Upper lobe of left lung (tissue), 4 donors: ENCODE results near the gene PRR22.

Experiments used
- EP300 ChIP-seq, 4 donors: sonication (generic); formaldehyde crosslinking; IDR thresholded peaks; one replicate each; pipeline ENCODE4 v1.5.1; 2017; ENCODE audit warnings: antibody characterized with exemption in 4 of 4, control low read depth in 2 of 4
- POLR2A ChIP-seq, 4 donors: fragments of 450-650 bp; IDR thresholded peaks; one replicate each; pipeline ENCODE4 v1.5.1; 2016 to 2017; ENCODE audit warnings: antibody characterized with exemption in 4 of 4, mild to moderate bottlenecking in 2 of 4
- TF ChIP-seq, protein P1 (sequence below), 6 experiments: fragments of 450-650 bp in 4 of 6; fragments of 200-600 bp in 2 of 6; sonication (generic) in 2 of 6; IDR thresholded peaks; one replicate each; pipeline ENCODE4 v1.5.1; 2016 to 2019; ENCODE audit warnings: antibody characterized with exemption in 6 of 6

DNA sequence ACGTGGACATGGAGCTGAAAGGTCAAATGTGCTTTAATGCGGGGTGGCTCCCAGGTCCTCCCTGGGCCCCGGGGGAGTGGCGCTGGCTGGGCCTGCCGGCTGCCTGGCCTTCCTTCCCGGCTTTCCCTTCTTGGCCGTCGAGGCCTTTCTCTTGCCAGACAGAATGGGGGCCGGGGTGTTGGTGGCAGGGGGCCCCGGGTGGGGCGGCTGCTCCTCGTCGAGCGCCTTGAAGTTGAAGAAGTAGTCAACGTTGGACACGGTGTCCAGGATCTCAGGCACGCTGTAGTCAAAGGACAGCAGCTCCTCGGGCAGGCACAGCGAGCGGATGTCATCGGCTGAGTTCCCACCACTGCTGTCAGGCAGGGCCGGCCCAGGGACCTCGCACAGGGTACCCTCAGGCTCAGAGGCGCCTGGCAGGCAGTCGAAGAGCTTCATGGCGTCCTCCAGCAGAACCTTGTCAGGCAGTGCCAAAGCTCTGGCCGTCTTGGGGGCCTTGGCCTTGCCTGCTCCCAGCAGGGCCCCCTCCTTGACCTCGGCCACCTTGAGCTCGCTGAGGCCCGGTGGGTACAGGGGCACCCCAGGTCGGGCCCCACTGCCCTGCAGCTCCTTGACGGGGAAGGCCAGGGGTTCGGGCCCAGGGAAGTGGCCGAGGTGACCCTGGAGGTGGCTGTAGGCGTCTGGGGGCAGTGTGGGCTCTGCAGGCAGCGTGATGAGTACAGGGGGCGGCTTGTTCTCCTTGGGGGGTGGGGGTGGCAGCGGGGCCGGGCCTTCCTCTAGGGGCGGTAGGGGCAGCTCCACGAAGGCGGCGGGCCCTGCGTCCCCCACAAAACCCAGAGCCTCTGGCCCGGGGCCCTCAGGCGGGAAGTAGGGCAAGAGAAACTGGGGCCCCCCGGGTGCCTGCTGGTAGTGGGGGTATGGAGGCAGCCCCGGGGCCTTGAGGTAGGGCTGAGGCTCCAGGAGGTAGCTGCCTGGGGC, 1.3 kb downstream of the PRR22 start:
- TF ChIP-seq, protein P1, sequence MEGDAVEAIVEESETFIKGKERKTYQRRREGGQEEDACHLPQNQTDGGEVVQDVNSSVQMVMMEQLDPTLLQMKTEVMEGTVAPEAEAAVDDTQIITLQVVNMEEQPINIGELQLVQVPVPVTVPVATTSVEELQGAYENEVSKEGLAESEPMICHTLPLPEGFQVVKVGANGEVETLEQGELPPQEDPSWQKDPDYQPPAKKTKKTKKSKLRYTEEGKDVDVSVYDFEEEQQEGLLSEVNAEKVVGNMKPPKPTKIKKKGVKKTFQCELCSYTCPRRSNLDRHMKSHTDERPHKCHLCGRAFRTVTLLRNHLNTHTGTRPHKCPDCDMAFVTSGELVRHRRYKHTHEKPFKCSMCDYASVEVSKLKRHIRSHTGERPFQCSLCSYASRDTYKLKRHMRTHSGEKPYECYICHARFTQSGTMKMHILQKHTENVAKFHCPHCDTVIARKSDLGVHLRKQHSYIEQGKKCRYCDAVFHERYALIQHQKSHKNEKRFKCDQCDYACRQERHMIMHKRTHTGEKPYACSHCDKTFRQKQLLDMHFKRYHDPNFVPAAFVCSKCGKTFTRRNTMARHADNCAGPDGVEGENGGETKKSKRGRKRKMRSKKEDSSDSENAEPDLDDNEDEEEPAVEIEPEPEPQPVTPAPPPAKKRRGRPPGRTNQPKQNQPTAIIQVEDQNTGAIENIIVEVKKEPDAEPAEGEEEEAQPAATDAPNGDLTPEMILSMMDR (IDR thresholded peaks at IDR 0.05) = no peak
- TF ChIP-seq POLR2A (IDR thresholded peaks at IDR 0.05) (no peak), EP300 (IDR thresholded peaks at IDR 0.05) (no peak)
